ENCODE data around the gene OR8H3. TPM values are rescaled to one million over a fixed set of nuclear protein-coding genes. Genes with fewer than 3 reads are reported as not detected.

OR8H3 gene
- total and polyA plus RNA-seq, 10 of the 15 experiments (the other 5 are each of a cell fraction or from before 2014, with no cell fraction given), result not detected

- no peak overlapping the region for H3K27ac ChIP-seq (ENCODE audit: control insufficient read depth, insufficient read depth)
- H3K79me2 ChIP-seq (ENCODE audit: control insufficient read depth, insufficient read depth, low read length), result no peaks in the 10 kb centered on the region
- no peaks in the 10 kb centered on the region for H3K9me3 ChIP-seq (replicated peaks; ENCODE audit: control insufficient read depth, insufficient read depth, low read length)
- no peak overlapping the region for H2AFZ ChIP-seq (ENCODE audit: control insufficient read depth, low read depth, low read length)
- no peaks in the 10 kb centered on the region for H4K20me1 ChIP-seq (ENCODE audit: control insufficient read depth, insufficient read depth)
- H3K27me3 ChIP-seq (replicated peaks in 1 of 2; ENCODE audit: control insufficient read depth in 2 of 2, insufficient read depth in 2 of 2, low read length in 1 of 2), result no peaks in the 10 kb centered on the region
- ChIA-PET SMC1A (ENCODE audit: uncharacterized antibody, unreplicated experiment) (no interaction called here), POLR2A (no interaction called here), RAD21 (ENCODE audit: unreplicated experiment) (no interaction called here), CTCF (no interaction called here)
- in situ Hi-C loops (cut with MboI), result no loop called here
- no peak for ATAC-seq
- H3K4me3 ChIP-seq, result no peak overlapping the region
- TF ChIP-seq CHD1 (IDR thresholded peaks at IDR 0.05; ENCODE audit: low read depth, low read length), result no peak
- no peak for TF ChIP-seq ZNF274 (IDR thresholded peaks at IDR 0.05; ENCODE audit: insufficient read depth, insufficient read length)
- no peak for TF ChIP-seq RAD51 (IDR thresholded peaks at IDR 0.05)
- no peak for TF ChIP-seq POLR2A (IDR thresholded peaks at IDR 0.05; ENCODE audit: low read depth, low read length)
- TF ChIP-seq IRF4 (IDR thresholded peaks at IDR 0.05; ENCODE audit: low read depth, low read length), result no peak
- TF ChIP-seq CBX5 (IDR thresholded peaks at IDR 0.05; ENCODE audit: low read depth), result no peak
- TF ChIP-seq WRNIP1 (IDR thresholded peaks at IDR 0.05; ENCODE audit: borderline replicate concordance, low read depth, low read length), result no peak
- TF ChIP-seq CHD4 (IDR thresholded peaks at IDR 0.05), result no peak
- TF ChIP-seq SREBF1 (IDR thresholded peaks at IDR 0.05; ENCODE audit: low read length), result no peak
- TF ChIP-seq MYB (IDR thresholded peaks at IDR 0.05; ENCODE audit: borderline replicate concordance, low read depth, low read length), result no peak
- no peak for TF ChIP-seq ATF7 (IDR thresholded peaks at IDR 0.05; ENCODE audit: low read depth)
- no peak for TF ChIP-seq NFXL1 (IDR thresholded peaks at IDR 0.05; ENCODE audit: borderline replicate concordance)
- no peak for TF ChIP-seq MTA3 (IDR thresholded peaks at IDR 0.05; ENCODE audit: borderline replicate concordance, low read length)
- no peak for TF ChIP-seq ZNF687 (IDR thresholded peaks at IDR 0.05)
- TF ChIP-seq ZBTB11 (CRISPR knock-in tag; IDR thresholded peaks at IDR 0.05), result no peak
- no peak for TF ChIP-seq CEBPB (IDR thresholded peaks at IDR 0.05; ENCODE audit: borderline replicate concordance in 1 of 2, low read depth in 2 of 2, low read length in 2 of 2)
- H3K36me3 ChIP-seq (ENCODE audit: control insufficient read depth in 2 of 2, insufficient read depth in 2 of 2, low read length in 1 of 2), result no peaks in the 10 kb centered on the region
- H3K4me2 ChIP-seq (ENCODE audit: control insufficient read depth, insufficient read depth), result no peak overlapping the region
- FAIRE-seq, result no peak
- no peak for DNase-seq (ENCODE audit: low read depth, low spot score)
- no peaks in the 10 kb centered on the region for H3K4me1 ChIP-seq (ENCODE audit: control insufficient read depth, insufficient read depth, low read length)
- no TSS peak for BruUV-seq (replicated peaks)
- WGBS (ENCODE audit: insufficient coverage, insufficient replicate concordance, low lambda C conversion rate, missing lambda C conversion rate), result 12% methylated on average over 3 of the region's 3 CpGs
- no peak overlapping the region for H3K9ac ChIP-seq (ENCODE audit: control insufficient read depth, insufficient read depth, low read length)
- intact Hi-C loops (cut with micrococcal nuclease; ENCODE audit: unreplicated experiment), result no loop called here
Measured at GRCh38 chr11:56172256-56172830, 50.2 kb downstream of the OR8H3 start.

Measured in GM12878 (cell line).